Esophagus muscularis mucosa (tissue), 4 donors: ENCODE results near the gene MOB2. TPM values are rescaled to one million over a fixed set of nuclear protein-coding genes. Genes with fewer than 3 reads are reported as not detected.
A peak's percentile ranks its signal among the peaks of the same experiment; 100 is the strongest.
"Not testable (repeated sequence)": the region's sequence is repeated elsewhere in the genome, so short reads cannot be mapped to it uniquely, and the experiment has no call there.

Source experiments
- DNase-seq: peaks from one replicate; pipeline ENCODE4 v3.0.0-alpha.2; 2017; ENCODE audit errors: extremely low spot score
- H3K27ac ChIP-seq, 4 donors: fragments of 200-600 bp; sonication (generic); replicated peaks in 1 of 4; 1 replicate in 3 of 4; 2 replicates in 1 of 4; pipeline ENCODE4 v1.5.1; 2016 to 2019; ENCODE audit warnings: mild to moderate bottlenecking in 1 of 4
- H3K27me3 ChIP-seq, 4 donors: fragments of 200-600 bp; sonication (generic); one replicate each; pipeline versions ENCODE4 v1.5.1 to v1.6.0; 2016 to 2019
- H3K36me3 ChIP-seq, 4 donors: fragments of 200-600 bp; sonication (generic); one replicate each; pipeline ENCODE4 v1.5.1; 2016 to 2019
- H3K4me1 ChIP-seq, 4 donors: fragments of 200-600 bp; sonication (generic); one replicate each; pipeline ENCODE4 v1.5.1; 2016 to 2019
- H3K4me3 ChIP-seq, 4 donors: fragments of 200-600 bp; sonication (generic); 1 replicate in 2 of 4; 2 replicates in 2 of 4; pipeline ENCODE4 v1.5.1; 2016 to 2019; ENCODE audit warnings: mild to moderate bottlenecking in 4 of 4, moderate library complexity in 1 of 4
- H3K9me3 ChIP-seq, 4 donors: fragments of 200-600 bp; sonication (generic); 1 replicate in 3 of 4; 2 replicates in 1 of 4; pipeline ENCODE4 v1.5.1; 2016 to 2019
- EP300 ChIP-seq: sonication (generic); formaldehyde crosslinking; IDR thresholded peaks from one replicate; pipeline ENCODE4 v1.6.1; 2017; ENCODE audit warnings: antibody characterized with exemption
- POLR2A ChIP-seq: fragments of 450-650 bp; IDR thresholded peaks from one replicate; pipeline ENCODE4 v1.6.1; 2017; ENCODE audit warnings: antibody characterized with exemption, moderate library complexity, mild to moderate bottlenecking, low read depth
- POLR2AphosphoS5 ChIP-seq, 2 donors: sonication (generic); formaldehyde crosslinking; IDR thresholded peaks; one replicate each; pipeline ENCODE4 v1.6.1; 2017; ENCODE audit warnings: antibody characterized with exemption in 2 of 2
- WGBS: methylation state at CpG from one replicate; pipeline ENCODE4 v1.1.5; 2018; 5-methylcytosine and 5-hydroxymethylcytosine counted together
- intact Hi-C: fragments of 100-400 bp; cut with DNase I; formaldehyde crosslinking; loops from one replicate; pipeline ENCODE4 v1.15.1; 2023
- total RNA-seq, 4 donors: library from RNA; depleted of rRNA; stranded (reverse); fragments of >200 nt; gene quantifications; one replicate each; pipeline versions ENCODE4 v1.1.0 to v1.2.1, GENCODE V29; 2016
- TF ChIP-seq, protein P1 (sequence below), 3 experiments: fragments of 200-600 bp in 2 of 3; fragments of 450-650 bp in 1 of 3; sonication (generic) in 2 of 3; IDR thresholded peaks; one replicate each; pipeline ENCODE4 v1.5.1; 2017 to 2019; ENCODE audit warnings: antibody characterized with exemption in 3 of 3, mild to moderate bottlenecking in 2 of 3, moderate library complexity in 1 of 3

The MOB2 gene
- total RNA-seq, 4 donors from 2014 or later: 66.6 to 115 (median 89.5) TPM

DNA sequence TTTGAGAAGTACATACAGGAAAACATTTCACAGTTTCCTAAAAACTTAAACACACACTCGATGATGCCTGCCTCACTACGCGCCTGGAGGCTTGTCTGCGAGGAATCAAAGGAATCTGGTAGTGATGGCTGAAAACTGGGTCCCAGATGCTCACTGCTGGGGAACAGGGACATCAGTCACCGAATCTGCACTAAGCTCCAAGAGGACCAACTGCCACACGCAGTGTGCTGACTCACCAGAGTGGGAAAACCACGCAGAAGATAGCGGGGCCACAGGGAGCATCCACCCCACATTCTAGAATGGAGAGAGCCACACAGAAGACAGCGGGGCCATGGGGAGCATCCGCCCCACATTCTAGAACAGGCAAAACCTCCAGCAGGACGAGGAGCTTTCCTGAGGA lies 24.3 kb upstream of the MOB2 start:
- Histone ChIP-seq H3K27ac (no peak overlapping the region), H3K36me3 (no peaks in the 10 kb centered on the region), H3K4me1 (peaks cover 66 to 93% (median 84%) of the 10 kb centered on the region in 4 donors), H3K9me3 (no peaks in the 10 kb centered on the region), H3K27me3 (no peaks in the 10 kb centered on the region), H3K4me3 (no peak overlapping the region)
- no peak for DNase-seq
- intact Hi-C loops: no loop called here
- WGBS: 80% methylated on average over 6 of the region's 11 CpGs
- TF ChIP-seq POLR2A: no peak
- no peak for TF ChIP-seq EP300
- TF ChIP-seq, protein P1, sequence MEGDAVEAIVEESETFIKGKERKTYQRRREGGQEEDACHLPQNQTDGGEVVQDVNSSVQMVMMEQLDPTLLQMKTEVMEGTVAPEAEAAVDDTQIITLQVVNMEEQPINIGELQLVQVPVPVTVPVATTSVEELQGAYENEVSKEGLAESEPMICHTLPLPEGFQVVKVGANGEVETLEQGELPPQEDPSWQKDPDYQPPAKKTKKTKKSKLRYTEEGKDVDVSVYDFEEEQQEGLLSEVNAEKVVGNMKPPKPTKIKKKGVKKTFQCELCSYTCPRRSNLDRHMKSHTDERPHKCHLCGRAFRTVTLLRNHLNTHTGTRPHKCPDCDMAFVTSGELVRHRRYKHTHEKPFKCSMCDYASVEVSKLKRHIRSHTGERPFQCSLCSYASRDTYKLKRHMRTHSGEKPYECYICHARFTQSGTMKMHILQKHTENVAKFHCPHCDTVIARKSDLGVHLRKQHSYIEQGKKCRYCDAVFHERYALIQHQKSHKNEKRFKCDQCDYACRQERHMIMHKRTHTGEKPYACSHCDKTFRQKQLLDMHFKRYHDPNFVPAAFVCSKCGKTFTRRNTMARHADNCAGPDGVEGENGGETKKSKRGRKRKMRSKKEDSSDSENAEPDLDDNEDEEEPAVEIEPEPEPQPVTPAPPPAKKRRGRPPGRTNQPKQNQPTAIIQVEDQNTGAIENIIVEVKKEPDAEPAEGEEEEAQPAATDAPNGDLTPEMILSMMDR (IDR thresholded peaks at IDR 0.05): no peak
- TF ChIP-seq POLR2AphosphoS5 (IDR thresholded peaks at IDR 0.05): no peak

DNA sequence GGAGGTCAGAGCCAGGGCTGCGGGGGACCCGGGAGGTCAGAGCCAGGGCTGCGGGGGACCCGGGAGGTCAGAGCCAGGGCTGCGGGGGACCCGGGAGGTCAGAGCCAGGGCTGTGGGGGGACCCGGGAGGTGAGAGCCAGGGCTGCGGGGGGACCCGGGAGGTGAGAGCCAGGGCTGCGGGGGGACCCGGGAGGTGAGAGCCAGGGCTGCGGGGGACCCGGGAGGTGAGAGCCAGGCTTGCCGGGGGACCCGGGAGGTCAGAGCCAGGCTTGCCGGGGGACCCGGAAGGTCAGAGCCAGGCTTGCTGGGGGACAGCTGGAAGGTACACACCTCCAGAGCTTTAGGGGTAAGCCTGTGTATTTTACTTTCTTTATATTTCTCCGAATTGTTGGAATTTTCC lies 23.8 kb upstream of the MOB2 start:
- H3K36me3 ChIP-seq, H3K9me3 ChIP-seq, intact Hi-C loops, H3K27ac ChIP-seq, DNase-seq, H3K27me3 ChIP-seq, H3K4me3 ChIP-seq: not testable (repeated sequence)
- H3K4me1 ChIP-seq: peaks cover 63 to 93% (median 84%) of the 10 kb centered on the region in 4 donors
- WGBS: 94% methylated on average over 4 of the region's 18 CpGs

DNA sequence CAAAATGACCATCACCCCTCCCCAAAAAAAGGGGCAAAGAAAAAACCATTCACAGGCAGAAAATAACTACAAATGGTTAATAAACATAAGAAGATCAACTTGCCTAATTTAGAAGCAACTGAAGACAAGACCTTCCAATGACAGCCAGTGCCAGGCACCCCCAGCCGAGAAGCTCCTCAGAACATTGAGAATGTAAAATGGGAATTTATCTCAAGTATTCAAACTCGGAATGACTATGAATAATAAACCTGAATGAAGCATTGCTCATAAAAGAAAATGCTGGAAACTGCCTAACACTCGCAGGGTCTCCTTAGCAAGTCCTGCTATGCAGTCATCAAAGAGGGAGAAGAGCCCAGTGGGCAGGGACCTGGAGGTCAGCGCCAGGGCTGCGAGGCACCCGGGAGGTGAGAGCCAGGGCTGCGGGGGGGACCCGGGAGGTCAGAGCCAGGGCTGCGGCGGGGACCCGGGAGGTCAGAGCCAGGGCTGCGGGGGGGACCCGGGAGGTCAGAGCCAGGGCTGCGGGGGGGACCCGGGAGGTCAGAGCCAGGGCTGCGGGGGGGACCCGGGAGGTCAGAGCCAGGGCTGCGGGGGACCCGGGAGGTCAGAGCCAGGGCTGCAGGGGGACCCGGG lies 23.2 kb upstream of the MOB2 start:
- intact Hi-C loops: no loop called here
- no peak for DNase-seq
- Histone ChIP-seq H3K36me3 (no peaks in the 10 kb centered on the region), H3K27ac (no peak overlapping the region), H3K9me3 (no peaks in the 10 kb centered on the region), H3K4me3 (no peak overlapping the region), H3K4me1 (peaks cover 57 to 93% (median 81%) of the 10 kb centered on the region in 4 donors), H3K27me3 (no peaks in the 10 kb centered on the region)
- TF ChIP-seq POLR2AphosphoS5 (IDR thresholded peaks at IDR 0.05): no peak
- no peak for TF ChIP-seq POLR2A
- TF ChIP-seq EP300: no peak
- TF ChIP-seq, protein P1 (IDR thresholded peaks at IDR 0.05): no peak
- WGBS: 77% methylated on average over 14 of the region's 20 CpGs

DNA sequence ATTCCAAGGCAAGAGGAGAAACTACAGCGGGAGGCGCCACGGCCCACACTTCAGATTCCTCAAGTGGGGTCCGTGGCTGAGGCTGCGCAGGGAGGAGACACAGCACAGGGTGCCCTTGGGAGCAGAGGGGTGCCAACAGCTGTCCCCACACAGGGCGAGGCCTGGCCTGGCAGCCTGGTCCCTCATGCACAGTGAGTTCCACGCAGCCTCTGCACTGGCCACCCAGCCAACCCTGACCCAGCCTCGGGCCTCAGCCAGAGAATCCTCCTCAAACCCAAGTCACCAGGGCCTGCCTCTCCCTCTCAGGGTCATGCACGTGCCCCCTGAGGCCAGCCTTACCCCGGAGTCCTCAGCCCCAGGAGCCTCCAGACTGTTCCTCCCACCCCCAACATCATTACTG lies 22.4 kb upstream of the MOB2 start:
- Histone ChIP-seq H3K9me3 (no peaks in the 10 kb centered on the region), H3K36me3 (no peaks in the 10 kb centered on the region), H3K27me3 (no peaks in the 10 kb centered on the region), H3K4me1 (peaks cover 56 to 93% (median 81%) of the 10 kb centered on the region in 4 donors), H3K4me3 (no peak overlapping the region), H3K27ac (peak overlapping the region in 1 of 4 donors; percentile 2)
- no peak for TF ChIP-seq POLR2A
- TF ChIP-seq, protein P1 (IDR thresholded peaks at IDR 0.05): no peak
- no peak for TF ChIP-seq EP300
- no peak for TF ChIP-seq POLR2AphosphoS5 (IDR thresholded peaks at IDR 0.05)
- WGBS: 93% methylated on average over 9 of the region's 10 CpGs
- DNase-seq: no peak
- intact Hi-C loops: no loop called here

DNA sequence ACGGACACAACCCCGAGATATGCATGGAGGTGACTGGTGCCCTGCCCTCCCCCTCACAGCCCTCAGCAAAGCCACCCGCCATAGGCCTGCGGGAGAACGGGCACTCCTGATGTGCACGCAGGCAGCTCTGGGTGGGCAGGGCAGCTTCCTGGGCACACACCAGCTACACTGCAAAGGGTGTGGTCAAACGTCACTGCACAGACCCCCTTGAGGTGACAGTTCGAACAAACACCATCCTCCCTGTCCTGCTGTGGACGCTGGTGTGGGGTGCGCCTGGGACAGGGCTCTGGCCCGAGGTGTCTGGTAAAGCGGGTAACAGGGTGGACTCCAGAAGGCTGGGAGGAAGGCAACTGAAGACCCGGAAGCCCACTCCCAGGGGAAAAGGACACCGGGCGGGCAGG lies 21.9 kb upstream of the MOB2 start:
- DNase-seq: no peak
- Histone ChIP-seq H3K4me1 (peaks cover 56 to 93% (median 81%) of the 10 kb centered on the region in 4 donors), H3K4me3 (no peak overlapping the region), H3K27me3 (no peaks in the 10 kb centered on the region), H3K9me3 (no peaks in the 10 kb centered on the region), H3K36me3 (no peaks in the 10 kb centered on the region), H3K27ac (peak overlapping the region in 1 of 4 donors; percentile 2)
- TF ChIP-seq, protein P1 (IDR thresholded peaks at IDR 0.05): no peak
- TF ChIP-seq POLR2AphosphoS5 (IDR thresholded peaks at IDR 0.05) (no peak), EP300 (no peak), POLR2A (no peak)
- 88% methylated on average over 10 of the region's 15 CpGs for WGBS
- intact Hi-C loops: no loop called here
